GM12878 (cell line): Measurements from ENCODE around the gene TRMT1. TPM values are rescaled to one million over a fixed set of nuclear protein-coding genes. Genes with fewer than 3 reads are reported as not detected.
A peak's percentile ranks its signal among the peaks of the same experiment; 100 is the strongest.

ENCODE experiments used
- EED ChIP-seq: sonication (generic); IDR thresholded peaks from 2 replicates; pipeline ENCODE4 v1.6.1; 2016; ENCODE audit warnings: antibody characterized with exemption, low read depth
- ELK1 ChIP-seq: IDR thresholded peaks from 2 replicates; pipeline ENCODE4 v1.6.1; 2012; ENCODE audit warnings: low read depth, low read length, improper control_type of control experiment
- FOS ChIP-seq: IDR thresholded peaks from 3 replicates; pipeline ENCODE4 v1.6.1; 2011; ENCODE audit warnings: borderline replicate concordance; ENCODE audit not compliant: insufficient read length; ENCODE audit errors: extremely low read depth
- FOXK2 ChIP-seq: fragments of 450-650 bp; IDR thresholded peaks from 2 replicates; pipeline ENCODE4 v1.6.1; 2017; ENCODE audit warnings: mild to moderate bottlenecking, moderate library complexity
- HDAC6 ChIP-seq: fragments of 200-600 bp; sonication (generic); IDR thresholded peaks from one replicate; pipeline ENCODE4 v1.8.0; 2017; ENCODE audit warnings: antibody characterized with exemption; ENCODE audit not compliant: unreplicated experiment
- JUND ChIP-seq: IDR thresholded peaks from 2 replicates; pipeline ENCODE4 v1.6.1; 2012; ENCODE audit warnings: low read depth, mild to moderate bottlenecking, low read length, improper control_type of control experiment, moderate library complexity
- MTA2 ChIP-seq: fragments of 450-650 bp; IDR thresholded peaks from 2 replicates; pipeline ENCODE4 v1.6.1; 2016; ENCODE audit warnings: low read depth, mild to moderate bottlenecking, moderate library complexity
- MXI1 ChIP-seq: fragments of 150-350 bp; IDR thresholded peaks from 2 replicates; pipeline ENCODE4 v1.6.1; 2011; ENCODE audit warnings: low read depth, mild to moderate bottlenecking, inconsistent platforms, low read length, improper control_type of control experiment
- NKRF ChIP-seq: fragments of 450-650 bp; conservative IDR thresholded peaks from 2 replicates; pipeline ENCODE4 v1.6.1; 2017; ENCODE audit warnings: mild to moderate bottlenecking, moderate library complexity
- PAX5 ChIP-seq: IDR thresholded peaks from 2 replicates; pipeline ENCODE4 v1.6.1; 2011; ENCODE audit warnings: low read depth, low read length, borderline replicate concordance
- POLR2AphosphoS5 ChIP-seq: IDR thresholded peaks from 2 replicates; pipeline ENCODE4 v1.6.1; 2011; ENCODE audit warnings: mild to moderate bottlenecking, low read length, inconsistent platforms
- RCOR1 ChIP-seq: conservative IDR thresholded peaks from 2 replicates; pipeline ENCODE4 v1.6.1; 2012; ENCODE audit warnings: low read depth, low read length, improper control_type of control experiment
- SKIL ChIP-seq: fragments of 450-650 bp; IDR thresholded peaks from 2 replicates; pipeline ENCODE4 v1.6.1; 2017; ENCODE audit warnings: mild to moderate bottlenecking, low read depth, inconsistent platforms; ENCODE audit not compliant: poor library complexity, severe bottlenecking
- SMAD1 ChIP-seq: fragments of 450-650 bp; IDR thresholded peaks from 2 replicates; pipeline ENCODE4 v1.6.1; 2018; ENCODE audit warnings: mild to moderate bottlenecking, low read depth; ENCODE audit not compliant: partially characterized antibody
- SMAD5 ChIP-seq: IDR thresholded peaks from 2 replicates; pipeline ENCODE4 v1.6.1; 2016; ENCODE audit warnings: antibody characterized with exemption, low read depth
- SMARCA5 ChIP-seq: fragments of 450-650 bp; IDR thresholded peaks from 2 replicates; pipeline ENCODE4 v1.6.1; 2017; ENCODE audit warnings: mild to moderate bottlenecking
- SMC3 ChIP-seq: IDR thresholded peaks from 2 replicates; pipeline ENCODE4 v1.6.1; 2011; ENCODE audit warnings: low read length, improper control_type of control experiment, borderline replicate concordance
- SPI1 ChIP-seq: IDR thresholded peaks from 2 replicates; pipeline ENCODE4 v1.6.1; 2011; ENCODE audit warnings: low read depth, mild to moderate bottlenecking, low read length, moderate library complexity, borderline replicate concordance; ENCODE audit not compliant: insufficient read depth
- STAT3 ChIP-seq: IDR thresholded peaks from 2 replicates; pipeline ENCODE4 v1.6.1; 2011; ENCODE audit warnings: low read depth, low read length, improper control_type of control experiment
- TAF1 ChIP-seq: IDR thresholded peaks from 2 replicates; pipeline ENCODE4 v1.6.1; 2011; ENCODE audit warnings: mild to moderate bottlenecking, low read depth, low read length, borderline replicate concordance
- TARDBP ChIP-seq: IDR thresholded peaks from 2 replicates; pipeline ENCODE4 v1.6.1; 2016; ENCODE audit warnings: borderline replicate concordance
- TCF12 ChIP-seq: IDR thresholded peaks from 2 replicates; pipeline ENCODE4 v1.6.1; 2011; ENCODE audit warnings: low read depth, mild to moderate bottlenecking, low read length
- TCF3 ChIP-seq: IDR thresholded peaks from 2 replicates; pipeline ENCODE4 v1.6.1; 2012; ENCODE audit warnings: low read depth, mild to moderate bottlenecking, low read length, borderline replicate concordance; ENCODE audit not compliant: insufficient read depth
- USF1 ChIP-seq: IDR thresholded peaks from 2 replicates; pipeline ENCODE4 v1.6.1; 2011; ENCODE audit warnings: borderline replicate concordance, low read depth, mild to moderate bottlenecking, moderate library complexity, mixed read lengths, low read length; ENCODE audit not compliant: insufficient read depth; ENCODE audit errors: extremely low read length
- YBX1 ChIP-seq: fragments of 450-650 bp; IDR thresholded peaks from 2 replicates; pipeline ENCODE4 v1.6.1; 2016; ENCODE audit warnings: antibody characterized with exemption
- polyA plus RNA-seq, 11 experiments: library from polyadenylated mRNA; depleted of rRNA in 4 of 11; unstranded in 6 of 11; stranded (reverse) in 5 of 11; fragments of >200 nt; fragmentation: Nextera tagmentation in 4 of 11; fragmentation: Illumina TruSeq in 1 of 11; extraction: Ambion mirVana in 4 of 11; extraction: Trizol in 1 of 11; gene quantifications; 1 replicate in 1 of 11; 2 replicates in 10 of 11; pipeline versions ENCODE4 v1.2.1 to v1.2.3, GENCODE V29; 2011 to 2016; ENCODE audit warnings: inconsistent platforms in 2 of 11, missing spikeins in 2 of 11, low read depth in 1 of 11
- total RNA-seq, 4 experiments: library from RNA; depleted of rRNA in 3 of 4; stranded (reverse); fragments of >200 nt in 3 of 4; fragmentation: Illumina TruSeq in 1 of 4; extraction: Trizol in 1 of 4; gene quantifications; 2 replicates each; pipeline versions ENCODE4 v1.2.1 to v1.2.3, GENCODE V29; 2013 to 2021

TRMT1 gene
- total and polyA plus RNA-seq, 10 of the 15 experiments (the other 5 are each of a cell fraction or from before 2014, with no cell fraction given), result 3.4 to 68.8 (median 34.8) TPM

- TF ChIP-seq NKRF (0 out of 2 replicates have a peak, but pooled peaks have one; percentile 15), JUND (peak; percentile 10; the same call in 1 of the 2 replicates), RCOR1 (peak; percentile 53; the same call in 1 of the 2 replicates), FOS (no peak), MXI1 (peak; percentile 72), EED (peak; percentile 73; the same call in 1 of the 2 replicates), MTA2 (peak; percentile 47), PAX5 (peak; percentile 71), USF1 (peak; percentile 19), SMAD1 (peak; percentile 69), TAF1 (0 out of 2 replicates have a peak, but pooled peaks have one; percentile 32), POLR2AphosphoS5 (peak; percentile 92), SMC3 (0 out of 2 replicates have a peak, but pooled peaks have one; percentile 17), SMAD5 (peak; percentile 86; the same call in 1 of the 2 replicates), YBX1 (no peak), SKIL (peak; percentile 60), SMARCA5 (peak; percentile 95), TCF12 (peak; percentile 54; the same call in 1 of the 2 replicates), FOXK2 (no peak), TARDBP (no peak), TCF3 (peak; percentile 56; the same call in 1 of the 2 replicates), ELK1 (0 out of 2 replicates have a peak, but pooled peaks have one; percentile 23), SPI1 (peak; percentile 38; the same call in 1 of the 2 replicates), STAT3 (no peak), HDAC6 (no peak)
These were observed 38.5 kb upstream of the TRMT1 start (continued) for GRCh38 chr19:13154911-13155471.
